Measurements from ENCODE around the gene VAPB. TPM values are rescaled to one million over a fixed set of nuclear protein-coding genes. Genes with fewer than 3 reads are reported as not detected.

VAPB gene
- total RNA-seq, 4 donors from 2014 or later: 24.6 to 30.8 (median 29.4) TPM

DNA sequence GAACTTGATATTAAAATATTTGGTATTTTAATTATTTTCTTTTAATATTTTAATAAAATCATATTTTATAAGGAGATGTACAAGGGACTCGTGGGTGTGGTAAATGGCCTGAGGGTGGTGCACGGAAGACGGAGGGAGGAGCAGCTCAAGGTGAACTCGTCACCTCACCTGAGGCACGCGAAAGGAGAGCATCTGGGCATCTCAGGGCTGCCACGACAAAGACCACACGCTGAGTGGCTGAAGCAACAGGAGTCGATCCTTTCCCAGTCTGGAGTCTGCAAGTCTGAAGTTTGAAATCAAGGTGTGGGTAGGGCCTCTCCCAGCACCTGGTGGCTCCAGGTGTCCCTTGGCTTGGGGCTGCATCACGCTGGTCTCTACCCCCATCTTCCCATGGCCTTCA lies 86.4 kb downstream of the VAPB start:
- H3K27ac ChIP-seq: no peak overlapping the region
- peaks cover 0 to 5% (median 0%) of the 10 kb centered on the region in 4 donors for H3K9me3 ChIP-seq
- H3K4me3 ChIP-seq: no peak overlapping the region
- no peaks in the 10 kb centered on the region for H3K36me3 ChIP-seq
- no peaks in the 10 kb centered on the region for H3K4me1 ChIP-seq
- no peak for DNase-seq
- no peaks in the 10 kb centered on the region for H3K27me3 ChIP-seq
- TF ChIP-seq, protein P1, sequence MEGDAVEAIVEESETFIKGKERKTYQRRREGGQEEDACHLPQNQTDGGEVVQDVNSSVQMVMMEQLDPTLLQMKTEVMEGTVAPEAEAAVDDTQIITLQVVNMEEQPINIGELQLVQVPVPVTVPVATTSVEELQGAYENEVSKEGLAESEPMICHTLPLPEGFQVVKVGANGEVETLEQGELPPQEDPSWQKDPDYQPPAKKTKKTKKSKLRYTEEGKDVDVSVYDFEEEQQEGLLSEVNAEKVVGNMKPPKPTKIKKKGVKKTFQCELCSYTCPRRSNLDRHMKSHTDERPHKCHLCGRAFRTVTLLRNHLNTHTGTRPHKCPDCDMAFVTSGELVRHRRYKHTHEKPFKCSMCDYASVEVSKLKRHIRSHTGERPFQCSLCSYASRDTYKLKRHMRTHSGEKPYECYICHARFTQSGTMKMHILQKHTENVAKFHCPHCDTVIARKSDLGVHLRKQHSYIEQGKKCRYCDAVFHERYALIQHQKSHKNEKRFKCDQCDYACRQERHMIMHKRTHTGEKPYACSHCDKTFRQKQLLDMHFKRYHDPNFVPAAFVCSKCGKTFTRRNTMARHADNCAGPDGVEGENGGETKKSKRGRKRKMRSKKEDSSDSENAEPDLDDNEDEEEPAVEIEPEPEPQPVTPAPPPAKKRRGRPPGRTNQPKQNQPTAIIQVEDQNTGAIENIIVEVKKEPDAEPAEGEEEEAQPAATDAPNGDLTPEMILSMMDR (IDR thresholded peaks at IDR 0.05): no peak
- no peak for TF ChIP-seq POLR2A (IDR thresholded peaks at IDR 0.05)

DNA sequence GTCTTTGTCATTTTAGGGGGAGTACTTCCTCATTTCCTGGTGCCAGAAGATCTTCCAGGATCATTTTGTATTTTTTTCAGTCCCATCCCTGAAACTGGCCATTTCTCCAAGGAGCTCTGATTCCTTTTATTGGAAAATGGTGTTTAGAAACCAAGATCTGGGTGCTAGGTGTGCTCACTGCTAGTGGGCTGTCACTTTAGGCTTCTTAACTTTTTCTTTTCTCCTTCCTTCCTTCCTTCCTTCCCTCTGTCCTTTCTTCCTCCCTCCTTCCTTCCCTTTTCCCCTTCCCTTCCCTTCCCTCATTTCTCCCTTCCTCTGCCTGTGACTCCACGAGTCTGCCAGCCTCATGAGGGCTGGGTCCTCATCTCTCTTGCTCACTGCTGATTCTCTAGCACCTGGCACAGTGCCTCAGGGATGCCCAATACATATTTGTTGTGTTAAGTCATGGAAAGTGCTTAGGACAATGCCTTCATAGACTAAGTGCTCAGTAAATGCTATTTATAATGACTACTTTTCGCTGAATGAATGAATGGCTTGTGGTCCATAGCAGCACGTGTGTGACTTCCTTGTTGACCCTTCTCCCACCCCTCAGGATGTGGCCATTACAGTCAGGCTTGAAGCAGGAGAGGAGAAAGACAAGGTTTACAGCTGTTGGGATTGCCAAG lies 89.2 kb downstream of the VAPB start:
- H3K4me3 ChIP-seq: no peak overlapping the region
- TF ChIP-seq, protein P1 (IDR thresholded peaks at IDR 0.05): no peak
- TF ChIP-seq POLR2A (IDR thresholded peaks at IDR 0.05): no peak
- no peak for DNase-seq

DNA sequence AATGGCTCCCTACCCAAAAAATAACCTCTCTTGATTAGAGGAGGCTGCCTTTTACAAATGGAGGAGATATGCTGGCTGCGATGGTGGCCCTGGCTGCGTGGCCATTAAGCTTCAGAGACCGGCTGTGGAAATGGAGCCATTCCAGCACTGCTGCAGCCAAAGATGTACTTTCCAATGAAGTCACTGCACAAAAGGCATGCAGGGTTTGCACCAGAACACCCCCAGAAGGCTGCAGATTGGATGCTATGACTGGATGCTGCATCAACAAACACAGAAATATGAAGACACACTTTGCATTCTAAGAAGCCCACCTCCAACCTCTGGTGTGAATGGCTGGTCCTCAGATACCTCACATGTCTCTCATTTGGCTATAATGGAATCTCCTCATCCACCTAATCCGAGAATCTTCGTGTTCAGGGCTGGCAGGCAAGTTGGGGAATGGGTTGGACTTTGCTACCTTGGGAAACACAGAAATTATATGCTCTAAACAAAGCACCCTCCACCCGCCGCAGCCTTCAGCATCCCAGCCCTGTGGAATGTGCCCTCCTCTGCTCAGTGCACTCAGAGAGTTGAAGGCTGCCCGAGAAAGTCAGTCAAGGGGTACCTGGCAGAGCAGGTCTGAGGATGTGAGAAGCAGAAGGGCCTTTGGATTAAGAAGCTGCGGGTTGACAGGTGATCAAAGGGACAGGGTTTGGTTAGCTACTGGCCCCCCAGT lies 90.9 kb downstream of the VAPB start:
- H3K4me1 ChIP-seq: no peaks in the 10 kb centered on the region
- H3K27me3 ChIP-seq: no peaks in the 10 kb centered on the region
- no peak overlapping the region for H3K27ac ChIP-seq
- DNase-seq: no peak
- no peak overlapping the region for H3K4me3 ChIP-seq
- H3K9me3 ChIP-seq: peaks cover 0 to 5% (median 0%) of the 10 kb centered on the region in 4 donors
- TF ChIP-seq, protein P1 (IDR thresholded peaks at IDR 0.05): no peak
- no peak for TF ChIP-seq POLR2A (IDR thresholded peaks at IDR 0.05)
- no peaks in the 10 kb centered on the region for H3K36me3 ChIP-seq

More for the DNA sequence above, 89.2 kb downstream of the VAPB start:
- Histone ChIP-seq H3K4me1 (no peaks in the 10 kb centered on the region), H3K36me3 (no peaks in the 10 kb centered on the region), H3K27ac (no peak overlapping the region), H3K9me3 (peaks cover 0 to 5% (median 0%) of the 10 kb centered on the region in 4 donors), H3K27me3 (no peaks in the 10 kb centered on the region)

DNA sequence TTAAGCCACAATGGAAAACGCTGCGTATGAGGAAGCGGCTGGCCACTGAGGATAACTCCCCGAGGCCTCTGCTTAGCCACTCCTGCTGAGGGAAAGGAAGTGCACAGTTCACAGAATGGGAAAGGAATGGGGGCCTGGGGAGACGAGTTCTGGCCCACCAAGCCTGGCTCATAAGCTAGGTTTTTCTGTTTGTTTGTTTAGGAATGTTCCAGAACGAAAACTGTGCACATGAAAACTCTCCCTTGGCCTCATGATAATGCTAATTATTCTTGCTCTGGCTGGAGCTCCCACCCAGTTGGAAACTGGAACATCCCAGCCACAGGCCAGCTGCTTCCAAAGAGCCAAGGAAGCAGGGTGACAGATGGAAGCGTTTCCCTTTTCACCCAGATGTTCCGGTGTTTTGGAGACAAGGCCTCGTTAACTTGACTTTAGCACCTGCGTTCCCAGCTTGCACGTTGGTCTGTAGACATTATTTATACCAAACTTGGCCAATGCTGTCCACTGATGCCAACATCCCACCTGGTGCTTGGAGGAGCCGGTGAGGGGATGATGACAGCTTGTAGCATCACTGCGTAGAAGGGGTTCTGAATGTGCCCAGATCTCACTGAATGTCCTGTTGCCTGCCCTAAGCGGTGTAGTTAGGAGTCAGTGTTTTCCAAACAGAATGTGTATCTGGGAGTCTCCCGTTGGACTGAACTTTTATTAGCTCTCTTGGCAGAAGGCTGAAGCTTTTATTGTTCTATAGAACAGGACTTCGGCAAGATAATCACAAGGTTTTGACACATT lies 91.7 kb downstream of the VAPB start:
- no peak for DNase-seq
- peaks cover 0 to 5% (median 0%) of the 10 kb centered on the region in 4 donors for H3K9me3 ChIP-seq
- no peak overlapping the region for H3K27ac ChIP-seq
- no peaks in the 10 kb centered on the region for H3K4me1 ChIP-seq
- H3K36me3 ChIP-seq: no peaks in the 10 kb centered on the region
- TF ChIP-seq, protein P1 (IDR thresholded peaks at IDR 0.05): no peak
- TF ChIP-seq POLR2A (IDR thresholded peaks at IDR 0.05): no peak
- no peaks in the 10 kb centered on the region for H3K27me3 ChIP-seq
- H3K4me3 ChIP-seq: no peak overlapping the region

DNA sequence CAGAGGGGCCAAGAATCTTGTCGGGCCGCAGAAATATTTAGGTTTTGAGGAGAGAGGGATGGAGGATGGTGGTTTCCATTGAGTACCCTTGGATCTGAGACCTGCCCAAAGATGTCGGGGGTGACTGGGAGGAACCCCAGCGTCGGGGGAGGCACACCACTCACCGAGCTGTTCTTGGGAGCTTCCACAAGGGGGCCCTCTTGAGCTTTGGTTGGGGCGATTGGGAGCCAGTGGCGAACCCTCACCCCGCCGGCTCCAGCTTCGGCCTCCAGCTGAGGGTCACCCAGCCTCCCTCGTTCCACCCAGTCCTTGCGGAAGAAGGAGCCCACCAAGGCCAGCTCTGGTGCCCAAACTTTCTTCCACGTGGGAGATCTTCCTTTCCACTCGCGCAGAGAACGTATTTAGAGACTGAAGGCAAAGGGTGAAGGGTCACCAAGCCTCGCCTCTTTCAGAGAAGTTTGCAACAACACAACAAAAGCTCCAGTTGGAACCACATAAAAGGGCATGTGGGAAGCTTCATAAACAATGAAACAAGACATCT lies 92.5 kb downstream of the VAPB start:
- H3K4me1 ChIP-seq: no peaks in the 10 kb centered on the region
- H3K36me3 ChIP-seq: no peaks in the 10 kb centered on the region
- DNase-seq: no peak
- no peak overlapping the region for H3K4me3 ChIP-seq
- no peaks in the 10 kb centered on the region for H3K27me3 ChIP-seq
- peaks cover 0 to 6% (median 3%) of the 10 kb centered on the region in 4 donors for H3K9me3 ChIP-seq
- no peak for TF ChIP-seq POLR2A (IDR thresholded peaks at IDR 0.05)
- TF ChIP-seq, protein P1 (IDR thresholded peaks at IDR 0.05): peak in 4 of 6 experiments; percentile 32 to 44 (median 38)
- no peak overlapping the region for H3K27ac ChIP-seq

All from Peyer's patch (tissue), 4 donors.